Regular cardiac myocyte (primary cell): ENCODE data around the gene FAM174A. TPM values are rescaled to one million over a fixed set of nuclear protein-coding genes. Genes with fewer than 3 reads are reported as not detected.

Experiments
- total RNA-seq: library from RNA; depleted of rRNA; stranded (reverse); fragments of >200 nt; gene quantifications from 2 replicates; pipeline ENCODE4 v1.2.3, GENCODE V29; 2014

FAM174A gene
- 38.2 and 50.5 TPM in 2 replicates for total RNA-seq

DNA sequence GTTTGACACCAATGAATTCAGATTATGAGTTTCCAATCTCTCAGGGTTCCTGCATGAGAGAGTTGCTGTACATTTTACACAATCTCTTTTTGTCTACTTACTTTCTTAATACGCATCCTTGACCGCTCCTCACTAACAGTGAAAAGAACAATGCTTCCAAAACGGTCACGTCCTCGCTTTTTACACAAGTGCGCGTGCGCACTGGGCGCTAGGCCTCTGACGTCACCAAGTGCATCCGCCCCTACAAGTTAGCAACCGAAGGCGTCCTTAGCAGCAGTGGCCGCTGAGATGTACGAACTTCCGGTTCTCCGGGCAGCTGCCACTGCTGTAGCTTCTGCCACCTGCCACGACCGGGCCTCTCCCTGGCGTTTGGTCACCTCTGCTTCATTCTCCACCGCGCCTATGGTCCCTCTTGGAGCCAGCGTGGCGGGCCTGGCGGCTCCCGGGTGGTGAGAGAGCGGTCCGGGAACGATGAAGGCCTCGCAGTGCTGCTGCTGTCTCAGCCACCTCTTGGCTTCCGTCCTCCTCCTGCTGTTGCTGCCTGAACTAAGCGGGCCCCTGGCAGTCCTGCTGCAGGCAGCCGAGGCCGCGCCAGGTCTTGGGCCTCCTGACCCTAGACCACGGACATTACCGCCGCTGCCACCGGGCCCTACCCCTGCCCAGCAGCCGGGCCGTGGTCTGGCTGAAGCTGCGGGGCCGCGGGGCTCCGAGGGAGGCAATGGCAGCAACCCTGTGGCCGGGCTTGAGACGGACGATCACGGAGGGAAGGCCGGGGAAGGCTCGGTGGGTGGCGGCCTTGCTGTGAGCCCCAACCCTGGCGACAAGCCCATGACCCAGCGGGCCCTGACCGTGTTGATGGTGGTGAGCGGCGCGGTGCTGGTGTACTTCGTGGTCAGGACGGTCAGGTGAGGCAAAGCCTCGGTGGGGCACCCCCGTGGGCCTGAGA is at the start of gene FAM174A:
Gene FAM174A, plus strand, starts transcription at position 315 of the 946 bp plus-strand sequence. Its CDS starts 157 bp downstream, at position 472.

